Upper lobe of right lung (tissue), 1 donor: Measurements from ENCODE around the gene IMMP2L. TPM values are rescaled to one million over a fixed set of nuclear protein-coding genes. Genes with fewer than 3 reads are reported as not detected.

Experiments used
- ATAC-seq: fragments of 200-7000 bp; cut with Tn5 transposase; one replicate; pipeline ENCODE4 v1.9.1; 2020; ENCODE audit warnings: mild to moderate bottlenecking, moderate library complexity
- DNase-seq: peaks from one replicate; pipeline ENCODE4 v3.0.0-alpha.2; 2020
- H3K27ac ChIP-seq: fragments of 200-600 bp; one replicate; pipeline ENCODE4 v1.8.0; 2022
- H3K27me3 ChIP-seq: fragments of 200-600 bp; one replicate; pipeline ENCODE4 v1.8.0; 2022; ENCODE audit warnings: mild to moderate bottlenecking
- H3K36me3 ChIP-seq: fragments of 200-600 bp; one replicate; pipeline ENCODE4 v1.8.0; 2022
- H3K4me1 ChIP-seq: fragments of 200-600 bp; one replicate; pipeline ENCODE4 v1.8.0; 2022
- H3K4me3 ChIP-seq: fragments of 200-600 bp; one replicate; pipeline ENCODE4 v1.8.0; 2022; ENCODE audit warnings: mild to moderate bottlenecking
- H3K9me3 ChIP-seq: fragments of 200-600 bp; one replicate; pipeline ENCODE4 v1.8.0; 2022
- intact Hi-C: fragments of 100-400 bp; cut with DNase I; formaldehyde crosslinking; loops from one replicate; pipeline ENCODE4 v1.11.0; 2022
- total RNA-seq: library from RNA; stranded (reverse); fragmentation: NEBNext Ultra II Directional; extraction: Animal tissue kit (Norgen Biotek cat#: 25700); gene quantifications from one replicate; pipeline ENCODE4 v1.2.1, GENCODE V29; 2021
- TF ChIP-seq, protein P1 (sequence below): fragments of 200-600 bp; IDR thresholded peaks from one replicate; pipeline ENCODE4 v1.8.0; 2022; ENCODE audit warnings: antibody characterized with exemption
- donor health status: DM: no; HTN: yes; CAD: no; lungs with severe emphysema.

IMMP2L gene
- total RNA-seq, 1 donor from 2014 or later, result 22.0 TPM

DNA sequence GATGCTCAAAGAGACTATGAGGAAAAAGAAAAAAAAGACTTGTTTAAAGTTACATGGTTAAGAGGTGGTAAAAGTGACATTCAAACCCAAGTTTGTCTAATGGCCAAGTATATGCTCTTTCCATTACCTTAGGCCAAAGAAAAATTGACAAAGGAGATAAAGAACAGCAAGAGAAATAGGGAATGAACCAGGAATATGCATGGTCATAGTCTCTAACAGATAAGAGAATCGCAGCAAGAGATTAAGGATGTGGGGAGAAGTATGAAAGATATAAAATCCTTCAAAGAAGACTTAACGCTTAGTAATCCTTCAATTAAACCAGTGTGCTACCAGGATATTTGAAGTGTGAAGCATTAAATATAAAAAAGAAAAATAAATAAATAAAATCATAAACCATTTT lies 494.6 kb downstream of the IMMP2L start:
- TF ChIP-seq, protein P1, sequence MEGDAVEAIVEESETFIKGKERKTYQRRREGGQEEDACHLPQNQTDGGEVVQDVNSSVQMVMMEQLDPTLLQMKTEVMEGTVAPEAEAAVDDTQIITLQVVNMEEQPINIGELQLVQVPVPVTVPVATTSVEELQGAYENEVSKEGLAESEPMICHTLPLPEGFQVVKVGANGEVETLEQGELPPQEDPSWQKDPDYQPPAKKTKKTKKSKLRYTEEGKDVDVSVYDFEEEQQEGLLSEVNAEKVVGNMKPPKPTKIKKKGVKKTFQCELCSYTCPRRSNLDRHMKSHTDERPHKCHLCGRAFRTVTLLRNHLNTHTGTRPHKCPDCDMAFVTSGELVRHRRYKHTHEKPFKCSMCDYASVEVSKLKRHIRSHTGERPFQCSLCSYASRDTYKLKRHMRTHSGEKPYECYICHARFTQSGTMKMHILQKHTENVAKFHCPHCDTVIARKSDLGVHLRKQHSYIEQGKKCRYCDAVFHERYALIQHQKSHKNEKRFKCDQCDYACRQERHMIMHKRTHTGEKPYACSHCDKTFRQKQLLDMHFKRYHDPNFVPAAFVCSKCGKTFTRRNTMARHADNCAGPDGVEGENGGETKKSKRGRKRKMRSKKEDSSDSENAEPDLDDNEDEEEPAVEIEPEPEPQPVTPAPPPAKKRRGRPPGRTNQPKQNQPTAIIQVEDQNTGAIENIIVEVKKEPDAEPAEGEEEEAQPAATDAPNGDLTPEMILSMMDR, result no peak
- intact Hi-C loops, result no loop called here
- no peaks in the 10 kb centered on the region for H3K27me3 ChIP-seq
- no peaks in the 10 kb centered on the region for H3K36me3 ChIP-seq
- no peaks in the 10 kb centered on the region for H3K9me3 ChIP-seq
- no peak overlapping the region for H3K27ac ChIP-seq
- DNase-seq (no peak), ATAC-seq (no peak)
- H3K4me3 ChIP-seq, result no peak overlapping the region
- no peaks in the 10 kb centered on the region for H3K4me1 ChIP-seq

DNA sequence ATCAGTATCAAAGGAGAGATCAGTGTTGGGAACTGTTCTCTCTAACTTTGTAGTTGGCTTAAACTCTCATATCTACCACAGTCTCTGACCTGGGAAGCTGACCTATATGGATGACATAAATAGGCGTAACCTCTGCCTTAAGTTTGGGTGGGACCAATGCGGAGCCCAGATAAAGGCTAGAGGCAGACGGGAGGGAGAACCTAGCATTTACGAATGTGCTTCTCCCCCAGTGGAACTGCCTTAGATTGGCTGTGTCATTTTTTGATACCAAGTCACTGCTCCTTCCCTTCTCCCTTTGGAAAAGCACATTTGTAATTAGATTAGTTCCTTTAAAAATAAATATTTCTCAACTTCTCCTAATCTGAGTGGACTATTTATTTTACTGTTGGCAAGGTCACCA lies 495.0 kb downstream of the IMMP2L start:
- H3K27ac ChIP-seq, result no peak overlapping the region
- no peaks in the 10 kb centered on the region for H3K27me3 ChIP-seq
- intact Hi-C loops, result no loop called here
- H3K9me3 ChIP-seq, result no peaks in the 10 kb centered on the region
- ATAC-seq (no peak), DNase-seq (no peak)
- no peak overlapping the region for H3K4me3 ChIP-seq
- H3K4me1 ChIP-seq, result no peaks in the 10 kb centered on the region
- no peaks in the 10 kb centered on the region for H3K36me3 ChIP-seq
- TF ChIP-seq, protein P1, result no peak

DNA sequence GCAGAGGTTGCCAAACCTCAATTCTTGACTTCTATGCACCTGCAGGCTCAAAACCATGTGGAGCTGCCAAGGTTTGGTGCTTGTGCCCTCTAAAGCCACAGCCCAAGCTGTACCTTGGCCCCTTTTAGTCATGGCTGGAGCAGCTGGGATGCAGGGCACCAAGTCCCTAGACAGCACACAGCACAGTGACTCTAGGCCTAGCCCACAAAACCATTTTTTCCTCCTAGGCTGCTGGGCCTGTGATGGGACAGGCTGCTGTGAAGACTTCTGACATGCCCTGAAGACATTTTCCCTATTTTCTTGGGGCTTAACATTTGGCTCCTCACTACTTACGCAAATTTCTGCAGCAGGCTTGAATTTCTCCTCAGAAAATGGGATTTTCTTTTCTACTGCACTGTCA lies 499.1 kb downstream of the IMMP2L start:
- H3K27ac ChIP-seq, result no peak overlapping the region
- no peak for DNase-seq
- ATAC-seq, result no peak
- no peaks in the 10 kb centered on the region for H3K27me3 ChIP-seq
- H3K4me3 ChIP-seq, result no peak overlapping the region
- TF ChIP-seq, protein P1, result no peak
- H3K9me3 ChIP-seq, result no peaks in the 10 kb centered on the region
- no peaks in the 10 kb centered on the region for H3K36me3 ChIP-seq
- H3K4me1 ChIP-seq, result no peaks in the 10 kb centered on the region
- intact Hi-C loops, result no loop called here

DNA sequence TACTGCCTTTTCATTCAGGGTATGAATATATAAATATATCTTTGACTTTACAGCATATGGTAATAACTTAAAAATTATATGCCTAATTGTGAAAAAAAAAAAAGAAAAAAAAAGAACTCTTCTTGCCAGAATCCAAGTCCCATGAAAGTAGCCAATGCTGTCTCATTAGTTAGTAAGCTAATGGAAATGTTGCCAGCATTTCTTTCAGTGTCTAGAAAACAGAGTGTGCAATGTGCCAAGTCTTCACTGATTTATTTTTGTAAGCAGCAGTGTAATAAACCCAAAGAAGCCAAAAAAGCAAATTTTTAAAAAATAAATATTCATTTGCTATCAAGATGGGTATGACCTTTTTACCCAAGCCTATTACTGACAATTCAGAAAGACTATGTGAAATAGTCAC lies 502.5 kb downstream of the IMMP2L start:
- Histone ChIP-seq H3K27ac (no peak overlapping the region), H3K4me3 (no peak overlapping the region), H3K9me3 (no peaks in the 10 kb centered on the region), H3K27me3 (no peaks in the 10 kb centered on the region), H3K36me3 (no peaks in the 10 kb centered on the region), H3K4me1 (no peaks in the 10 kb centered on the region)
- ATAC-seq (no peak), DNase-seq (no peak)
- intact Hi-C loops, result no loop called here
- TF ChIP-seq, protein P1, result no peak

DNA sequence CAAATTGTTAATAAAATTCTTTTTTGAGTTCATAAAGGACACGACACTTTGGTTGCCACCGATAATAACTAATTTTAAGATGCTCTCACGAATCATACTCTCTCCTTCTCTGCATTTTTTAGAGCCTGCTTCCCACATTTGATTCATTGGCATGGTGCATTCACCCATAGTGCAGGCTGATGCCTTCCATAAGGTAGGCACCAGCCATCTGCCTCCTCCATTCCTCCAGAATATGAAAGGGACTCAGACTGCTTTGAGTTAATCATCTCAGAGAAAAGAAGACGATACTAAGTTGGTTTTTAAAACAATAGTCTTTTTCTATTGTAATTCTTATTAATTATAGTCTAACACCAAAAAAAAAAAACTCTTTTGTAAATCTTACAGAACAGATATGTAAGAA lies 505.2 kb downstream of the IMMP2L start:
- Histone ChIP-seq H3K27ac (no peak overlapping the region), H3K4me1 (no peaks in the 10 kb centered on the region), H3K36me3 (no peaks in the 10 kb centered on the region), H3K9me3 (no peaks in the 10 kb centered on the region), H3K27me3 (no peaks in the 10 kb centered on the region), H3K4me3 (no peak overlapping the region)
- intact Hi-C loops, result no loop called here
- ATAC-seq (no peak), DNase-seq (no peak)
- TF ChIP-seq, protein P1, result no peak

DNA sequence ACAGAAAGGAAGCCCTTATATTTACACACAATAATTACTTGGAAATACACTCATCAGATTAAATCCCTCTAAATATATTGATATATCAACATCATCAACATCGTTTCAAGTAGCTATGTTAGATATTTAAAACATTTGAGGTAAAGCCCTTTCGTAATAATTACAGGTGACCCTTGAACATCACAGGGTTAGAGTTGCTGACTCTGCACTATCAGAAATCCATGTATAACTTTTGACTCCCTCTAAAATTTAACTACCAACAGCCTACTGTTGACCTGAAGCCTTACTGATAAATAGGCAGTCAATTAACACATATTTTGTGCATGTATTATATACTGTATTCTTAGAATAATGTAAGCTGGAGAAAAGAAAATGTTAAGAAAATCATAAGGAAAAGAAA lies 505.9 kb downstream of the IMMP2L start:
- Histone ChIP-seq H3K27me3 (no peaks in the 10 kb centered on the region), H3K4me1 (no peaks in the 10 kb centered on the region), H3K27ac (no peak overlapping the region), H3K4me3 (no peak overlapping the region), H3K36me3 (no peaks in the 10 kb centered on the region), H3K9me3 (no peaks in the 10 kb centered on the region)
- ATAC-seq (no peak), DNase-seq (no peak)
- TF ChIP-seq, protein P1, result no peak
- intact Hi-C loops, result no loop called here
